ENCODE measurements around the gene PBX4.

PBX4 gene

GRCh38 chr19:19656451-19657396, 38.2 kb upstream of the PBX4 start:
- Histone ChIP-seq H3K4me1 (ENCODE audit: control insufficient read depth, low read depth, low read length) (no peaks in the 10 kb centered on the region), H3K27ac (ENCODE audit: low read length) (no peak overlapping the region), H3K9ac (ENCODE audit: low read length) (no peak overlapping the region), H3K4me3 (ENCODE audit: low read length) (no peak overlapping the region), H3K36me3 (ENCODE audit: control insufficient read depth, low read depth, low read length) (peaks cover 79% of the 10 kb centered on the region), H3K27me3 (ENCODE audit: control insufficient read depth, insufficient read depth, low read length) (no peaks in the 10 kb centered on the region), H3K9me3 (ENCODE audit: control insufficient read depth, low read depth, low read length) (no peaks in the 10 kb centered on the region)

- no peaks in the 10 kb centered on the region for H3K27me3 ChIP-seq (ENCODE audit: control insufficient read depth, insufficient read depth, low read length)
- no peak overlapping the region for H3K27ac ChIP-seq (ENCODE audit: low read length)
- H3K9ac ChIP-seq (ENCODE audit: low read length), result no peak overlapping the region
- H3K4me1 ChIP-seq (ENCODE audit: control insufficient read depth, low read depth, low read length), result no peaks in the 10 kb centered on the region
- no peak overlapping the region for H3K4me3 ChIP-seq (ENCODE audit: low read length)
- peaks cover 85% of the 10 kb centered on the region for H3K36me3 ChIP-seq (ENCODE audit: control insufficient read depth, low read depth, low read length)
- H3K9me3 ChIP-seq (ENCODE audit: control insufficient read depth, low read depth, low read length), result no peaks in the 10 kb centered on the region
Observed at GRCh38 chr19:19655641-19656343, 37.3 kb upstream of the PBX4 start.

GRCh38 chr19:19655051-19655594, 36.6 kb upstream of the PBX4 start:
- Histone ChIP-seq H3K9me3 (ENCODE audit: control insufficient read depth, low read depth, low read length) (no peaks in the 10 kb centered on the region), H3K4me1 (ENCODE audit: control insufficient read depth, low read depth, low read length) (no peaks in the 10 kb centered on the region), H3K36me3 (ENCODE audit: control insufficient read depth, low read depth, low read length) (peaks cover 85% of the 10 kb centered on the region), H3K27ac (ENCODE audit: low read length) (no peak overlapping the region), H3K27me3 (ENCODE audit: control insufficient read depth, insufficient read depth, low read length) (no peaks in the 10 kb centered on the region), H3K4me3 (ENCODE audit: low read length) (no peak overlapping the region), H3K9ac (ENCODE audit: low read length) (no peak overlapping the region)

- H3K9ac ChIP-seq (ENCODE audit: low read length), result no peak overlapping the region
- H3K27me3 ChIP-seq (ENCODE audit: control insufficient read depth, insufficient read depth, low read length), result no peaks in the 10 kb centered on the region
- no peaks in the 10 kb centered on the region for H3K4me1 ChIP-seq (ENCODE audit: control insufficient read depth, low read depth, low read length)
- H3K9me3 ChIP-seq (ENCODE audit: control insufficient read depth, low read depth, low read length), result no peaks in the 10 kb centered on the region
- peaks cover 86% of the 10 kb centered on the region for H3K36me3 ChIP-seq (ENCODE audit: control insufficient read depth, low read depth, low read length)
- no peak overlapping the region for H3K4me3 ChIP-seq (ENCODE audit: low read length)
- no peak overlapping the region for H3K27ac ChIP-seq (ENCODE audit: low read length)
Observed at GRCh38 chr19:19654441-19654840, 36.0 kb upstream of the PBX4 start.

- Histone ChIP-seq H3K9me3 (ENCODE audit: control insufficient read depth, low read depth, low read length) (no peaks in the 10 kb centered on the region), H3K36me3 (ENCODE audit: control insufficient read depth, low read depth, low read length) (peaks cover 87% of the 10 kb centered on the region), H3K27me3 (ENCODE audit: control insufficient read depth, insufficient read depth, low read length) (no peaks in the 10 kb centered on the region), H3K4me1 (ENCODE audit: control insufficient read depth, low read depth, low read length) (no peaks in the 10 kb centered on the region), H3K9ac (ENCODE audit: low read length) (no peak overlapping the region), H3K27ac (ENCODE audit: low read length) (no peak overlapping the region), H3K4me3 (ENCODE audit: low read length) (no peak overlapping the region)
Observed at GRCh38 chr19:19653597-19654147, 35.2 kb upstream of the PBX4 start.

- peaks cover 82% of the 10 kb centered on the region for H3K36me3 ChIP-seq (ENCODE audit: control insufficient read depth, low read depth, low read length)
- H3K27me3 ChIP-seq (ENCODE audit: control insufficient read depth, insufficient read depth, low read length), result no peaks in the 10 kb centered on the region
- no peak overlapping the region for H3K4me3 ChIP-seq (ENCODE audit: low read length)
- no peaks in the 10 kb centered on the region for H3K4me1 ChIP-seq (ENCODE audit: control insufficient read depth, low read depth, low read length)
- H3K27ac ChIP-seq (ENCODE audit: low read length), result no peak overlapping the region
- no peaks in the 10 kb centered on the region for H3K9me3 ChIP-seq (ENCODE audit: control insufficient read depth, low read depth, low read length)
- no peak overlapping the region for H3K9ac ChIP-seq (ENCODE audit: low read length)
Observed at GRCh38 chr19:19652482-19653295, 34.2 kb upstream of the PBX4 start.

GRCh38 chr19:19651076-19651475, 32.6 kb upstream of the PBX4 start:
- Histone ChIP-seq H3K27me3 (ENCODE audit: control insufficient read depth, insufficient read depth, low read length) (no peaks in the 10 kb centered on the region), H3K9me3 (ENCODE audit: control insufficient read depth, low read depth, low read length) (no peaks in the 10 kb centered on the region), H3K4me3 (ENCODE audit: low read length) (no peak overlapping the region), H3K36me3 (ENCODE audit: control insufficient read depth, low read depth, low read length) (peaks cover 82% of the 10 kb centered on the region), H3K27ac (ENCODE audit: low read length) (no peak overlapping the region), H3K9ac (ENCODE audit: low read length) (no peak overlapping the region), H3K4me1 (ENCODE audit: control insufficient read depth, low read depth, low read length) (no peaks in the 10 kb centered on the region)

- no peaks in the 10 kb centered on the region for H3K27me3 ChIP-seq (ENCODE audit: control insufficient read depth, insufficient read depth, low read length)
- H3K4me3 ChIP-seq (ENCODE audit: low read length), result no peak overlapping the region
- peaks cover 82% of the 10 kb centered on the region for H3K36me3 ChIP-seq (ENCODE audit: control insufficient read depth, low read depth, low read length)
- no peaks in the 10 kb centered on the region for H3K4me1 ChIP-seq (ENCODE audit: control insufficient read depth, low read depth, low read length)
- H3K27ac ChIP-seq (ENCODE audit: low read length), result no peak overlapping the region
- no peak overlapping the region for H3K9ac ChIP-seq (ENCODE audit: low read length)
- H3K9me3 ChIP-seq (ENCODE audit: control insufficient read depth, low read depth, low read length), result no peaks in the 10 kb centered on the region
Observed at GRCh38 chr19:19650331-19650730, 31.8 kb upstream of the PBX4 start.

- H3K9ac ChIP-seq (ENCODE audit: low read length), result no peak overlapping the region
- H3K36me3 ChIP-seq (ENCODE audit: control insufficient read depth, low read depth, low read length), result peaks cover 82% of the 10 kb centered on the region
Observed at GRCh38 chr19:19649580-19649995, 31.1 kb upstream of the PBX4 start.

GRCh38 chr19:19649155-19649554, 30.7 kb upstream of the PBX4 start:
- no peak overlapping the region for H3K9ac ChIP-seq (ENCODE audit: low read length)
- no peaks in the 10 kb centered on the region for H3K9me3 ChIP-seq (ENCODE audit: control insufficient read depth, low read depth, low read length)
- H3K4me3 ChIP-seq (ENCODE audit: low read length), result no peak overlapping the region
- no peaks in the 10 kb centered on the region for H3K27me3 ChIP-seq (ENCODE audit: control insufficient read depth, insufficient read depth, low read length)
- no peak overlapping the region for H3K27ac ChIP-seq (ENCODE audit: low read length)
- H3K4me1 ChIP-seq (ENCODE audit: control insufficient read depth, low read depth, low read length), result no peaks in the 10 kb centered on the region
- peaks cover 77% of the 10 kb centered on the region for H3K36me3 ChIP-seq (ENCODE audit: control insufficient read depth, low read depth, low read length)

More at GRCh38 chr19:19649580-19649995, 31.1 kb upstream of the PBX4 start:
- no peak overlapping the region for H3K27ac ChIP-seq (ENCODE audit: low read length)
- H3K4me1 ChIP-seq (ENCODE audit: control insufficient read depth, low read depth, low read length), result no peaks in the 10 kb centered on the region
- H3K27me3 ChIP-seq (ENCODE audit: control insufficient read depth, insufficient read depth, low read length), result no peaks in the 10 kb centered on the region
- H3K4me3 ChIP-seq (ENCODE audit: low read length), result no peak overlapping the region
- no peaks in the 10 kb centered on the region for H3K9me3 ChIP-seq (ENCODE audit: control insufficient read depth, low read depth, low read length)

Data from iPS-18a (cell line).